Endothelial cell of umbilical vein (primary cell): ENCODE measurements around the gene AXIN2. TPM values are rescaled to one million over a fixed set of nuclear protein-coding genes. Genes with fewer than 3 reads are reported as not detected.

Source experiments
- BruUV-seq: library from RNA; stranded (reverse); fragments of 400-500 nt; replicated peaks from 2 replicates; lab custom pipeline; 2021; lab: Mats Ljungman, UMichigan
- CTCF ChIA-PET: fragments of 300-600, 350-600 bp; sonication (Branson Sonifier 250); formaldehyde crosslinking; loops from one replicate; lab custom pipeline; 2021; ENCODE audit warnings: antibody characterized with exemption, inconsistent platforms; lab: Charles Lee
- POLR2A ChIA-PET: fragments of 300-600, 350-600 bp; sonication (Branson Sonifier 250); formaldehyde crosslinking; loops from one replicate; lab custom pipeline; 2021; ENCODE audit warnings: antibody characterized with exemption, inconsistent platforms; lab: Charles Lee
- DNase-seq: peaks from one replicate; pipeline ENCODE4 v3.0.0-alpha.2; 2011; ENCODE audit warnings: low read depth, low spot score
- FAIRE-seq: peaks from 2 replicates; lab custom pipeline; 2011; peaks lifted over from hg19 to GRCh38; lab: Jason Lieb, UNC
- H2AFZ ChIP-seq: 2 replicates; pipeline ENCODE4 v1.6.0; 2012; ENCODE audit warnings: low read depth, low read length, control low read depth, inconsistent platforms
- H3K27ac ChIP-seq: 2 replicates; pipeline ENCODE4 v1.5.1; 2011; ENCODE audit warnings: low read depth, mild to moderate bottlenecking, control low read depth, low read length, moderate library complexity; ENCODE audit not compliant: insufficient read depth
- H3K27me3 ChIP-seq, 2 experiments: 2 replicates each; pipeline versions ENCODE4 v1.6.0 to v1.6.1; 2011; ENCODE audit warnings: low read length in 2 of 2, mixed read lengths in 1 of 2; ENCODE audit not compliant: control insufficient read depth in 2 of 2, insufficient read depth in 2 of 2
- H3K36me3 ChIP-seq, 2 experiments: 2 replicates in 1 of 2; 3 replicates in 1 of 2; pipeline ENCODE4 v1.5.1; 2011; ENCODE audit warnings: low read length in 2 of 2, mild to moderate bottlenecking in 1 of 2, moderate library complexity in 1 of 2; ENCODE audit not compliant: control insufficient read depth in 2 of 2, insufficient read depth in 2 of 2; ENCODE audit errors: extremely low read depth in 1 of 2
- H3K4me1 ChIP-seq: 3 replicates; pipeline ENCODE4 v1.5.1; 2011; ENCODE audit warnings: mild to moderate bottlenecking, low read length; ENCODE audit not compliant: control insufficient read depth, insufficient read depth; ENCODE audit errors: extremely low read depth
- H3K4me2 ChIP-seq: 2 replicates; pipeline ENCODE4 v1.6.1; 2011; ENCODE audit warnings: low read length, control low read depth, mixed read lengths; ENCODE audit not compliant: insufficient read depth
- H3K4me3 ChIP-seq, 3 experiments: fragments of 200-600 bp in 1 of 3; sonication (generic), shearing (Covaris generic) in 1 of 3; replicated peaks in 1 of 3; 2 replicates each; pipeline ENCODE4 v1.5.1; 2011 to 2016; ENCODE audit warnings: control low read depth in 3 of 3, low read length in 3 of 3, mild to moderate bottlenecking in 2 of 3, inconsistent platforms in 1 of 3, low read depth in 1 of 3, moderate library complexity in 1 of 3; ENCODE audit not compliant: insufficient read depth in 1 of 3
- H3K79me2 ChIP-seq: 2 replicates; pipeline ENCODE4 v1.6.0; 2012; ENCODE audit warnings: low read length, inconsistent platforms; ENCODE audit not compliant: control insufficient read depth, insufficient read depth
- H3K9ac ChIP-seq: replicated peaks from 2 replicates; pipeline ENCODE3; 2011; ENCODE audit warnings: low read length, control low read depth; ENCODE audit not compliant: insufficient read depth; ENCODE audit errors: extremely low read depth
- H3K9me1 ChIP-seq: replicated peaks from 3 replicates; pipeline ENCODE4 v1.6.0; 2011; ENCODE audit warnings: mild to moderate bottlenecking, low read length; ENCODE audit not compliant: control insufficient read depth, insufficient read depth; ENCODE audit errors: extremely low read depth
- H3K9me3 ChIP-seq: replicated peaks from 2 replicates; pipeline ENCODE4 v1.5.1; 2012; ENCODE audit warnings: low read length, inconsistent platforms; ENCODE audit not compliant: control insufficient read depth, insufficient read depth
- H4K20me1 ChIP-seq: replicated peaks from 2 replicates; pipeline ENCODE3; 2011; ENCODE audit warnings: mild to moderate bottlenecking, low read length; ENCODE audit not compliant: control insufficient read depth, insufficient read depth; ENCODE audit errors: extremely low read depth
- EZH2 ChIP-seq: IDR thresholded peaks from 2 replicates; pipeline ENCODE4 v1.6.1; 2012; ENCODE audit warnings: borderline replicate concordance, low read depth, mild to moderate bottlenecking, moderate library complexity, low read length, inconsistent platforms; ENCODE audit not compliant: severe bottlenecking
- FOS ChIP-seq: IDR thresholded peaks from 2 replicates; pipeline ENCODE4 v1.6.1; 2011; ENCODE audit warnings: mild to moderate bottlenecking, low read length, moderate library complexity, borderline replicate concordance; ENCODE audit not compliant: insufficient read depth
- GATA2 ChIP-seq: IDR thresholded peaks from 2 replicates; pipeline ENCODE4 v1.7.0; 2011; ENCODE audit warnings: low read depth, mild to moderate bottlenecking, moderate library complexity, mixed read lengths, low read length; ENCODE audit not compliant: insufficient read length, insufficient read depth
- JUN ChIP-seq: IDR thresholded peaks from 2 replicates; pipeline ENCODE4 v1.6.1; 2011; ENCODE audit warnings: borderline replicate concordance, low read depth; ENCODE audit not compliant: insufficient read length, insufficient read depth
- MYC ChIP-seq: IDR thresholded peaks from one replicate; pipeline ENCODE4 v1.6.1; 2011; ENCODE audit warnings: mild to moderate bottlenecking, low read depth, low read length
- POLR2A ChIP-seq: IDR thresholded peaks from 2 replicates; pipeline ENCODE4 v1.6.1; 2012; ENCODE audit warnings: low read depth, mild to moderate bottlenecking, control low read depth, low read length
- POLR2AphosphoS5 ChIP-seq: IDR thresholded peaks from 2 replicates; pipeline ENCODE4 v1.6.1; 2012; ENCODE audit warnings: low read depth, mild to moderate bottlenecking, control low read depth, low read length, moderate library complexity; ENCODE audit not compliant: insufficient read depth
- dilution Hi-C: fragments of 300-500 bp; cut with MboI; formaldehyde crosslinking; loops from one replicate; pipeline ENCODE4 v1.15.0; 2019; ENCODE audit warnings: low sequenced_read_pairs; ENCODE audit not compliant: extremely low pct_ligation_motif_present
- intact Hi-C: fragments of 100-400 bp; cut with micrococcal nuclease; formaldehyde crosslinking; loops from one replicate; pipeline ENCODE4 v1.10.0; 2022
- polyA plus RNA-seq, 4 experiments: library from polyadenylated mRNA; depleted of rRNA in 3 of 4; stranded (reverse) in 3 of 4; unstranded in 1 of 4; fragments of >200 nt; gene quantifications; 2 replicates each; pipeline versions ENCODE4 v1.2.1 to v1.2.3, GENCODE V29; 2011 to 2012; ENCODE audit warnings: missing spikeins in 1 of 4
- total RNA-seq: library from RNA; stranded (reverse); gene quantifications from 2 replicates; pipeline ENCODE4 v1.2.3, GENCODE V29; 2021
- TF ChIP-seq, protein P1 (sequence below): IDR thresholded peaks from 2 replicates; pipeline ENCODE4 v1.6.1; 2011; ENCODE audit not compliant: insufficient read depth, insufficient read length
- TF ChIP-seq, protein P2 (sequence below), 2 donors: IDR thresholded peaks; 1 replicate in 1 of 2; 2 replicates in 1 of 2; pipeline ENCODE4 v1.5.1; 2011; ENCODE audit warnings: low read length in 2 of 2, mild to moderate bottlenecking in 2 of 2, moderate library complexity in 2 of 2, control low read depth in 1 of 2, inconsistent platforms in 1 of 2, low read depth in 1 of 2; ENCODE audit not compliant: insufficient read depth in 1 of 2; ENCODE audit errors: extremely low read depth in 1 of 2

AXIN2 gene
- total and polyA plus RNA-seq, 2 donors (not counting 3 experiments of a cell fraction or from before 2014, with no cell fraction given) = 1.3 to 3.0 TPM

DNA sequence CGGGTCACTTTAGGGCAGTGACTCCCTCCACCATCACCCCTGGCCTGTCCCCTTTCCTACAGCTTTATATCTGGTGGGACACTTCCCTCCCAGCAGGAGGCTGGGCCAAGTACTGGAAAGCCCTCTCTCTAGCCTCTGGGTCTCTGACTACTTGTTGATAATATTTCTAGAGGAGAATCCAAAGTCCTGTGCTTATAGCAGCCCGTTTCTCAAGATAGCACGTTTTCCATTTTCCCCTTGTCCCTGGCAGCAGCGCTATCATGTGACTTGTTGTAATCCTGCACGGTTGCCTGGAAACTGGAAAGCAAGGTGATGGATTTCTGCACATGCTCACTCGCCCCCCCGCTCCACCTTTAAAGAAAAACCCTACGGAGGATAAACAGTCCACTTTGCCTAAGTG is 3.3 kb upstream of the AXIN2 start:
- ChIA-PET CTCF (interaction anchor here (1.1 kb wide), 1 partner anchor 270 kb away, joined by 3 read pairs; no protein-coding TSS in a partner anchor), POLR2A (no interaction called here)
- Histone ChIP-seq H3K9me1 (no peaks in the 10 kb centered on the region), H3K4me2 (no peak overlapping the region), H3K27me3 (no peaks in the 10 kb centered on the region), H3K9ac (no peak overlapping the region), H4K20me1 (no peaks in the 10 kb centered on the region), H3K36me3 (no peaks in the 10 kb centered on the region), H3K4me1 (peaks cover 7% of the 10 kb centered on the region), H2AFZ (no peak overlapping the region), H3K9me3 (no peaks in the 10 kb centered on the region), H3K4me3 (no peak overlapping the region), H3K79me2 (no peaks in the 10 kb centered on the region), H3K27ac (no peak overlapping the region)
- FAIRE-seq (no peak), DNase-seq (no peak)
- no peak for TF ChIP-seq POLR2A
- TF ChIP-seq, protein P1, sequence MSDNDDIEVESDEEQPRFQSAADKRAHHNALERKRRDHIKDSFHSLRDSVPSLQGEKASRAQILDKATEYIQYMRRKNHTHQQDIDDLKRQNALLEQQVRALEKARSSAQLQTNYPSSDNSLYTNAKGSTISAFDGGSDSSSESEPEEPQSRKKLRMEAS = no peak
- no peak for TF ChIP-seq EZH2
- dilution Hi-C loops = no loop called here
- intact Hi-C loops = loop anchor here (5.0 kb wide), 3 partner anchors 38 to 228 kb away; no protein-coding TSS in a partner anchor
- BruUV-seq = no TSS peak

DNA sequence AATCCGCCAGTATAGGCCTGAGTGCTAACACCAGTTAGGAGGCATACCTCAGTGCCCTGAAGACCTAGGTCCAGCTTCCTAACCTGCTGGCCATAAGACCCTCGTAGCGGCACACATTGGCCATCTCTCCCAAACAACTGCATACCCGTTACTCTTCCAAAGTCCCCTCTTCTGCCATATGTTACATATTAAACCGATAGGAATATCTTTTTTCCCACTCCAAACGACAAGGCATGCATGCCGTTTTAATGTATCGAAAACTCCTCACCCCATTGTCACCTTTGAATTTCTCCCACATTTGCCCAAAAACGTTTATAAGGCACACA is 721 bp upstream of the AXIN2 start:
- intact Hi-C loops = loop anchor here (5.0 kb wide), 3 partner anchors 40 to 230 kb away; no protein-coding TSS in a partner anchor
- ChIA-PET POLR2A (no interaction called here), CTCF (interaction anchor here (1.2 kb wide), 1 partner anchor 232 kb away, joined by 3 read pairs; no protein-coding TSS in a partner anchor)
- DNase-seq = peak; percentile 8
- no peaks in the 10 kb centered on the region for H3K36me3 ChIP-seq
- no peak overlapping the region for H3K27ac ChIP-seq
- H4K20me1 ChIP-seq = no peaks in the 10 kb centered on the region
- H3K9ac ChIP-seq = no peak overlapping the region
- TF ChIP-seq JUN (no peak), POLR2AphosphoS5 (no peak), MYC (no peak), EZH2 (no peak), POLR2A (no peak), FOS (no peak), GATA2 (no peak)
- TF ChIP-seq, protein P1 = no peak
- TF ChIP-seq, protein P2, sequence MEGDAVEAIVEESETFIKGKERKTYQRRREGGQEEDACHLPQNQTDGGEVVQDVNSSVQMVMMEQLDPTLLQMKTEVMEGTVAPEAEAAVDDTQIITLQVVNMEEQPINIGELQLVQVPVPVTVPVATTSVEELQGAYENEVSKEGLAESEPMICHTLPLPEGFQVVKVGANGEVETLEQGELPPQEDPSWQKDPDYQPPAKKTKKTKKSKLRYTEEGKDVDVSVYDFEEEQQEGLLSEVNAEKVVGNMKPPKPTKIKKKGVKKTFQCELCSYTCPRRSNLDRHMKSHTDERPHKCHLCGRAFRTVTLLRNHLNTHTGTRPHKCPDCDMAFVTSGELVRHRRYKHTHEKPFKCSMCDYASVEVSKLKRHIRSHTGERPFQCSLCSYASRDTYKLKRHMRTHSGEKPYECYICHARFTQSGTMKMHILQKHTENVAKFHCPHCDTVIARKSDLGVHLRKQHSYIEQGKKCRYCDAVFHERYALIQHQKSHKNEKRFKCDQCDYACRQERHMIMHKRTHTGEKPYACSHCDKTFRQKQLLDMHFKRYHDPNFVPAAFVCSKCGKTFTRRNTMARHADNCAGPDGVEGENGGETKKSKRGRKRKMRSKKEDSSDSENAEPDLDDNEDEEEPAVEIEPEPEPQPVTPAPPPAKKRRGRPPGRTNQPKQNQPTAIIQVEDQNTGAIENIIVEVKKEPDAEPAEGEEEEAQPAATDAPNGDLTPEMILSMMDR (IDR thresholded peaks at IDR 0.05; ENCODE audit: extremely low read depth in 1 of 2, insufficient read depth in 1 of 2, low read depth in 1 of 2, low read length in 2 of 2) = no peak
- BruUV-seq = no TSS peak
- dilution Hi-C loops = no loop called here
- H2AFZ ChIP-seq = peak overlapping the region; percentile 78
- H3K4me2 ChIP-seq = peak overlapping the region; percentile 83
- FAIRE-seq = no peak
- no peaks in the 10 kb centered on the region for H3K79me2 ChIP-seq
- no peaks in the 10 kb centered on the region for H3K9me1 ChIP-seq
- H3K9me3 ChIP-seq = no peaks in the 10 kb centered on the region
- H3K4me1 ChIP-seq = peaks cover 12% of the 10 kb centered on the region
- peaks cover 4 to 5% of the 10 kb centered on the region in 2 experiments for H3K27me3 ChIP-seq
- peak overlapping the region in 2 of 3 experiments; percentile 50 to 83 for H3K4me3 ChIP-seq
